ENCODE results near the gene BIRC6.

- TF ChIP-seq CTCF (IDR thresholded peaks at IDR 0.05) (no peak), POLR2A (IDR thresholded peaks at IDR 0.05) (no peak)
These were observed 122.2 kb downstream of the BIRC6 start for GRCh38 chr2:32478889-32479620.

Measured in uterus (tissue), 2 donors.